ENCODE results near the gene C1orf53. TPM values are rescaled to one million over a fixed set of nuclear protein-coding genes. Genes with fewer than 3 reads are reported as not detected.

The C1orf53 gene
- total RNA-seq, 4 donors from 2014 or later = 0.83 to 10.2 (median 2.9) TPM

- no peak for DNase-seq (ENCODE audit: low spot score in 2 of 2)
- no peak for TF ChIP-seq POLR2A (IDR thresholded peaks at IDR 0.05)
- TF ChIP-seq, protein P1, sequence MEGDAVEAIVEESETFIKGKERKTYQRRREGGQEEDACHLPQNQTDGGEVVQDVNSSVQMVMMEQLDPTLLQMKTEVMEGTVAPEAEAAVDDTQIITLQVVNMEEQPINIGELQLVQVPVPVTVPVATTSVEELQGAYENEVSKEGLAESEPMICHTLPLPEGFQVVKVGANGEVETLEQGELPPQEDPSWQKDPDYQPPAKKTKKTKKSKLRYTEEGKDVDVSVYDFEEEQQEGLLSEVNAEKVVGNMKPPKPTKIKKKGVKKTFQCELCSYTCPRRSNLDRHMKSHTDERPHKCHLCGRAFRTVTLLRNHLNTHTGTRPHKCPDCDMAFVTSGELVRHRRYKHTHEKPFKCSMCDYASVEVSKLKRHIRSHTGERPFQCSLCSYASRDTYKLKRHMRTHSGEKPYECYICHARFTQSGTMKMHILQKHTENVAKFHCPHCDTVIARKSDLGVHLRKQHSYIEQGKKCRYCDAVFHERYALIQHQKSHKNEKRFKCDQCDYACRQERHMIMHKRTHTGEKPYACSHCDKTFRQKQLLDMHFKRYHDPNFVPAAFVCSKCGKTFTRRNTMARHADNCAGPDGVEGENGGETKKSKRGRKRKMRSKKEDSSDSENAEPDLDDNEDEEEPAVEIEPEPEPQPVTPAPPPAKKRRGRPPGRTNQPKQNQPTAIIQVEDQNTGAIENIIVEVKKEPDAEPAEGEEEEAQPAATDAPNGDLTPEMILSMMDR (IDR thresholded peaks at IDR 0.05) = no peak
- intact Hi-C loops (cut with DNase I; ENCODE audit: low total_unique reads) = no loop called here
- H3K4me3 ChIP-seq (ENCODE audit: low read depth, poor library complexity, severe bottlenecking) = no peak overlapping the region
- 74 to 80% methylated on average over 4 of the region's 4 CpGs for WGBS, 2 donors
Observed at GRCh38 chr1:197954718-197955418, 52.4 kb downstream of the C1orf53 start.

DNA sequence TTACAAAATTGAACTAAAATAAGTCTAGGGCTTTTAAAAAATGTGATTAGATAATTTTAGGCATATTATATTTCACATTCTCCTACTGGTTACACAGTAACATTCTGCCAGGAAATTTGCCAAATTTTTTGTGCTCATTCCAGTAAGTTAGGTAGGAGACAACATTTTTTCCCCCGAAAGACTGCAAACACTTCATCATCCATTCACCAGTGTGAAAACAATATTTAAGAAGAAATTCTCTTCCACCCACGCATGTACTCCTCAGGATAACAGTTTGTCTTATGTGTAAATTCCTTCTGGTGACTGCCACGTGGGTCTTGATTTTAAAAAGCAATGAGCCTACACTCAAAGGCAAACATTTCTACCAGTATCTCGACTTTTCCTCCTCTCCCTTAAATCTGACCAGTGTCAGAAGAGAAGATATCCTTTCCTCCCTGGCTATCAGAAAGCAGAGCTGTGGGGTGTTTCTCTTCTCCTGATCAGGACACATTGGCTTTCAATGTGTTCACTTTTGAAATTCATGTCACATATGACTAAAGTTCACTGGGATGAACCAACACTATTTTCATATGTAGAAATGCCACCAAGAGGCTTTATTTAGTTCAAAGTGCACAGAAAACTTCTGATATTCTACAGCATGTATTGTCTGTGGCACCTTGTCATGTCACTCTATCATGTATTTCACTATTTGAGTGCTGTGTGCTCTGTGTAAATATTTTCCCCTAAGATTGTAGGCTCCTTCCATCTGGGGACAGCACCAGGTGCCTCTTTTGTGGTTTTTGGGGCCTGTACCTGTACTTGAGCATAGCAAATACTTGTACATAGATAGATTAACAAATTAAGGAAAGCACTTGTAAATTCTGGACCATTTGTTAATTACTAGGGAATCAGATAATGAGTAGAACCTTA is 53.3 kb downstream of the C1orf53 start:
- 52 to 62% methylated on average over 4 of the region's 4 CpGs for WGBS, 2 donors
- H3K4me3 ChIP-seq (ENCODE audit: low read depth, poor library complexity, severe bottlenecking) = no peak overlapping the region
- DNase-seq (ENCODE audit: low spot score in 2 of 2) = no peak
- intact Hi-C loops (cut with DNase I; ENCODE audit: low total_unique reads) = no loop called here
- no peak for TF ChIP-seq POLR2A (IDR thresholded peaks at IDR 0.05)
- TF ChIP-seq, protein P1 (IDR thresholded peaks at IDR 0.05) = no peak

Other genes with a start within 250 kb of the C1orf53 start
- gene DENND1B, start 127.2 kb upstream of the C1orf53 start, total RNA-seq = 10 to 100 TPM in 1 of 4 donors, 1 to 10 TPM in 3; 5.5 to 12.4 (median 7.2) TPM
- not detected for gene LHX9, start 14.7 kb downstream of the C1orf53 start, total RNA-seq